GF-D8 (cell line): ENCODE results near the gene HSPE1.
"Not testable (repeated sequence)": the region's sequence is repeated elsewhere in the genome, so short reads cannot be mapped to it uniquely, and the experiment has no call there.

Experiments used
- DNase-seq: peaks from one replicate; lab custom pipeline; 2025; lab: John Stamatoyannopoulos, UW

The HSPE1 gene

DNA sequence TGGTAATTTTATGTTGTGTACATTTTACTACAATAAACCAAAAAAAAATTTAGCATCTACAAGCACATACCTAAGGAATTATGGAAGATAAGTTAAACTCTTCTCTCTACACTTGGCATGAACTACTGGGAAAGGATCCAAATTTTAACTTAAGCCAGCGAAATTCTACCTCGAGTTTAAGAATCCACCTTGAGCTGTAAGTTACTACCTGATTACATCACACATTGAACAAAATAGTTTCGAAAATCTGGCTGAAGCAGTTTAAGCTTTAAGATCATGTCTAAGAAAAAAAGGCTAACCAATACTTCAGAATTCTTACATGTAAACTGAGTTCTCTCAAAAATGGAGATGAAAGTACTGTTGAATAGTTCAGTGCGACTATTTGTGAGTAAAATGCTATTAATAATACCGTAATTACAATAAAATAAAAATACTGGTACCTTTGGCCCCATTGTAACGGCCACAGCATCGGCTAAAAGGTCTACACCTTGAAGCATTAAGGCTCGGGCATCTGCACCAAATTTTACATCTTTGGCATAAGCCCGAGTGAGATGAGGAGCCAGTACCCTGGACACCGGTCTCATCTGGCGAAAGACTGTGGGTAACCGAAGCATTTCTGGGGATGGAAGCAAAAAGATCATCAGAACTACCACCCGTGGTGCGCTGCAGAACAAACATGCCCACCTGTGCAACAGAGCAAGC, 1.8 kb upstream of the HSPE1 start:
- DNase-seq: no peak

DNA sequence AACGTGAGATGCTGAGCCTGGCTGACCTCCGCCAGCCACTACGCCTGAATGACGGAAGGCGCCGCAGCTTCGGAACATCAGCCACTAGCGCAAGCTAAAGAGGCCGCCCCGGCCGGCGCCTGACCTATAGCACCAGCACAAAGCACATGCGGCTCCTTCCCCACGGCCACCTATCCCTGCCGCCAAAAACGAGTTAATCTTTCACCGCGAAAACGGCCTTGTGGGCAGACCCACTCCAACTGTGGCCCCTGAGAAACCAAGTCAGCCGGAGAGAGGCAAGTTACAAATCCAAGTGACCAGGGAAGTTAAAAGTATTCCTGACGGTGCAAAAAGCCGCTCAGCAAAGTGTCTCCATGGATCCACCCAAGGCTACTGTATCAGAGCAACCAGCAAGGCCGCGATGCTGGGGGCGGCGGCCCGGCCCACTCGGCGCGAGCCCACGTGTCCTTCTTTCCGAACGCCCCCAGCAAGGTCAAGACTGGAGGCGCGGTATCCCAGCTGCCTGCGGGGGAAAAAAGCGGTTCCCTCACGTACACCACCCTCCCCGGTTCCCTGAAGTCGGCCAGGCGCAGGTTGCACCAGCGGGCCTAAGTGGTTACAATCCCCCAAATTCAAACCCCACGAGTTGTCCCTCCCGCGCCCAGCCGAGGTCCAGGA, 1.1 kb upstream of the HSPE1 start:
- DNase-seq: no peak

DNA sequence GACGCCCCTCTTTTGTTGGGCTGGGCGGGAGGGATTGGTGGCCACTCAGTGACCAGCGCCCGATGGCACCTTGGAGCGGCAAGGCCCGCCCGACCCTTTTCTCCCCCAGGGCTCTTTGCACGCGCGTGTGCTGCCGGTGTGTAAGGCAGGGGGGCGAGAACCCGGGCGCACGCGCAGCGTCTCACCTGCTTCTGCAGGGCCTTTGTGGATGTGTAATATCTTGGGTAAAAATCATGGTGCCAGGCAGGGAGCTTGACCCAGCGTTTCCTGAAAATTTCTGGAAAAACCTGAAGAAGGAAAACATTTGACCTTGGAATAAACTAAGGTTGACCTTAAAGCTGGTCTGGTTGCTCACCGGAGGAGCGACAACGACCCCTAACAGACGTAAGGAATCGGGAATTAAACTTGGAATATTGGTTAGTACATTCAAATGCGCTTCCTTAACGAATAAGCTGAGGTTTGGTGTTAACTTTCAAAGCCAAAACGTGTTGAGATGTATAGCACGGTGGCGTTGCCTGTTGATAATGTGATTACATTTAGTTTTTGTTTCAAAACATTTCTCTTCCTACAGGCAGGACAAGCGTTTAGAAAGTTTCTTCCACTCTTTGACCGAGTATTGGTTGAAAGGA, 438 bp downstream of the HSPE1 start:
- no peak for DNase-seq

DNA sequence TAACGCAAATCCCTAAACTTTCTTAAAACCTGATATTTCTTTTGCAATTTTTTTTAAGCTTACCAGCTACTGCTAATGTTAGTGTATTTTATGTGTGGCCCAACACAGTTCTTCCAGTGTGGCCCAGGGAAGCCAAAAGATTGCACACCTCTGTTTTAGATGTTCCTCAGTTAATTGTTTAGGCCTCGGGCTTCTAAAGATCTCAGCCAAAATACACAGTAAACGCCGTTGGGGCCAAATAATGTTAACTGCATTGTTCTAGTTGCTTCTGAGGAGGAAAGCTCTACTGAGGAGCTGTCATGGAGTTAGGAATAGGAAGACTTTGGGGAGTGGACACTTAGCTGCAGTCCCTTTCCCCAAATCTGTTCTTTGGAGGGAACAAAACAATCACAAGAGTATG, 2.0 kb downstream of the HSPE1 start:
- no peak for DNase-seq

DNA sequence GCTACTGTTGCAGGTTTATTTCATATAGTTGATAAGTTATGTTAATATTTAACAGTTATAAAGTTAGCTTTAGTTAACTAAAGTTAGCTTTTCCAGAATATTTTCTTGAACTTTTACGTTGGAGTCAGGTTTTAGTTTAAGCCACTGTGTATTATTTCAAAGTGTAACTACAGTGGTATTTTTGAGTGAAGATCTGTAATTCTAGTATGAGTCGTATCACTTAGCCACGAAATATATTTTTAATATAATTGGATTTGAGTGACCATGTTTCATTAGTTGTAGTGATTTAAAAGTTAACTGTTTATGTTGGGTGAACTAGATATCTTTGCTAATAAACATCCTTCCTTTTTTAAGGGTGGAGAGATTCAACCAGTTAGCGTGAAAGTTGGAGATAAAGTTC, 2.5 kb downstream of the HSPE1 start:
- no peak for DNase-seq

DNA sequence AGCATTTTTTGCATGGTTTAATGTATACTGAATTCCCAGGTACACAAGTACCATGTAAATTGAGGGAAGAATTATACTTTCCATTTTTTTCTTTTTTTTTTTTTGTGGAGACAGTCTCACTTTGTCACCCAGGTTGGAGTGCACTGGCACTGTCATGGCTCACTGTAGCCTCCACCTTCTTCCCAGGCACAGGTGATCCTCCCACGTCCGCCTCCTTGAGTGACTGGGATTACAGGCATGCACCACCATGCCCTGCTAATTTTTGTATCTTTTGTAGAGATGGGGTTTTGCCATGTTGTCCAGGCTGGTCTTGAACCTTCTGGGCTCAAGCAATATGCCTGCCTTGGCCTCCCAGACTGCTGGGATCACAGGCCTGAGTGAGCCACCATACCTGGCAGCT, 3.8 kb downstream of the HSPE1 start:
- DNase-seq: no peak

DNA sequence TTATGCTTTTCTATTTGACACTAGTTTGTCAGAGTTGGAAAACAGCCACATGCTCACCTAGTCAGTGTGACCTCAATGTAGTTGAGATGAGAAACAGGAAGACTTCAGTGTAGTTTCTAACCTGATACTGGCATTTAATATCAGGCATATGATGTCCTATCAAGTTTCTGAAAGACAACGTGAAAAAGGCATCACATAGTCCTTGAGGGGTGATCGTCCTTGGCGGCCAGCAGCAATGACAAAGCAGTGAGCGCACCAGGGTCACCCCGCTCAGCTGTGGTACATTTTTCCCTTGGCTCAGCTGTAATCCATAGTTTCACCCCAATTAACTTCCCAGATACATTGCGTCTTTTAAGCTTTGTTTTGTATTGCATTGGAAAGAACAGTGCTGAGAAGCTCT, 4.3 kb downstream of the HSPE1 start:
- no peak for DNase-seq

DNA sequence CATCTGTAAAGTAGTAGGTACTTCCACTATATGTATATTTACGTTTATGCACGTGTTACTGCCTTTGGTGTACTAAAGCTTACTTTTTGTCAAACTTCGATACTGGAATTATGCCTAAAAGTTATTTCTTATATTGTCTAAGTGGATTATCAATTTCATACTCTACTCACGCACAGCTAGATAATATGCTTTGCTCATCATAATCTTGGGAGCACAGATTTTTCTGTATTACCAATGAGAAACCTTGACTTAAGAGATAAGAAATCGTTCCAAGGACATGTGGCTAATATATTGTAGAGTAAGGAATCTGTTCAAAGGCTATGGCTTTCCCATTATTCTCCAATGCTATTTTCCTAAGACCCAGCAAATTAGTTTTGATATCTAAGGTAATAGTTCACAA, 6.5 kb downstream of the HSPE1 start:
- DNase-seq: no peak

DNA sequence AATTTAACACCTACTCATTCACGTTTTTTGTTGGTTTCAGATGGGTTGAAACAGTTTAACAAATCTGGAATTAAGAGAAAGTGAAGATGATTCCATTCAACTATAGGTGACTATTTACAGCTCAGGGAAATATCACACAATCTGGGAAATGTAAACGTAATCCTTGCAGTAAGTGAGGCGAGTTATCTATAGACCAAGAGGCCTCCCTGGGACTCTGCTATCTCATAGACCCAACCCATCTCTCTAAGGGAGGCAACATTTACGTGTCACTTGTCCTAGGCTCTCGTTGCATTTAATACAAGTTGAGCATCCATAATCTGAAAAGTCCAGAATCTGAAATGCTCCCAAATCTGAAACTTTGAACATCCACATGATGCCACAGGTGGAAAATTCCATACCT, 13.7 kb downstream of the HSPE1 start:
- DNase-seq: no peak

DNA sequence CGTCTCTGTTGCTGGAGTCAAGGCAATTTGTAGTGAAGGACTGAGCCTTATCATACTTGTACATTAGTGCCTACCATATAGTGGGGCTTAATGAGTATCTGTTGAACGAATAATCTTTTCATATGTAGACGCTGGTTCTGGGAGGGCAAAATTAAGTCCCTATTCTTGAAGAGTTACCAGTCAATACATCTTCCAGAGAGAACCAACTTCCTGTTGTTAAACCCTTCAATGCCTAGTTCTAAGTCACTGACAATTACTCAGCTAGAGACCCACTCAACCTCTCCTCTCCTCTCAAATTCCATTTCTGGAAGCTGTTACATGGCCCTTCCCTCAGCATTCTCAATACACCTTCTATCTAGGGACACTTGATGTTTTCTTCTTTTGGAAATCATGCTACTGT, 14.6 kb downstream of the HSPE1 start:
- peak; percentile 43 for DNase-seq

DNA sequence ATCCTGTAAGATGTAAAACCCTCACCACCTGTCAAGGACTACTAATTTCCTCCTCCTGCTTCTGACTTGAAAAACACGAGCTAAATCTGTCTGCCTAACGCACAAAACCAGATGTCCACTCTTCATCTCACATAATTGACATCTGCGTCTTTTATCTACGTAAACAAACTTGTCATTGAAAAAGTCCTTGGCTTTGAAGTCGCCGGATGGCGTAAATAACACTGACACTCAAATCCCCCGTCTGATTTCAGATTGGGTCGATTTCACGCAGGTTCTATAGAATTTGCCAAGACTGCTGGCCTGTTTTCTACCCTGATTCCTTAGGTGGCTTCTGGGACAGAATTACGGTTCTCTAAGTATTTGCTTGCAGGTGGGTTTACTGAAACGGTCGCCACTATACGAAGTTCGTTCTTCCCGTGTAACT, 15.1 kb downstream of the HSPE1 start:
- DNase-seq: no peak

DNA sequence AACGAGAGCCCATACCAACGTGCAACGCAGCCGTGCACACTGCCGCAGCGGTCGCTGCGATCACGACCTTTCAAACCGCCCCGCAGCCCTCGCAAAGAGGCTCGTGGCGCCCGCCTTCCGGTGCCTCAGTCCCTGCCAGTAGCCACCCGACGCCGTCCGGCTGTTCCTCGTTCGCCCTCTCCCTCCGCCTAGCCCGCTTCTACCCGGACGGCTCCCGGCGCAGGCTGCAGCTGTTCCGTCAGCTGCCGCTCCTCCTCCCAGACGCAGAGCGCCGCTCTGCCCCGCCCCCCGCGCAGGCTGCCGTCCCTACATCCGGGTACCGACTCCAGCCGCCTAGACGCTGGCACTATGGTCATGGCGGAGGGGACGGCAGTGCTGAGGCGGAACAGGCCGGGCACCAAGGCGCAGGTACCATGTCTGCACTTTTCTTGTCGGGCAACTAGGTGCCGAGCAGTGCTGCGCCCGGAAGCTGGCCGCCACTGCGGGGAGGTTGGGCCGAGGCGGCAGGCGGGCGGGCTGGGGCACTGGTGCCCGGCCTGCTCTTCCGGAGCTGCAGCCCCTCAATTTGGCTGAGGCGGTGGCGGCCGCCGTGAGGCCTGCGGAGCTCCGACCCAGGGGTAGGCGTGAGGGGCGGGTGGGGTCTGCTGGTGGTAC, 15.7 kb downstream of the HSPE1 start, which contains the start of gene MOB4:
Gene MOB4, plus strand, starts transcription at position 328 of the 654 bp plus-strand sequence. Its CDS starts 21 bp downstream, at position 349.
- DNase-seq: peak; percentile 93

DNA sequence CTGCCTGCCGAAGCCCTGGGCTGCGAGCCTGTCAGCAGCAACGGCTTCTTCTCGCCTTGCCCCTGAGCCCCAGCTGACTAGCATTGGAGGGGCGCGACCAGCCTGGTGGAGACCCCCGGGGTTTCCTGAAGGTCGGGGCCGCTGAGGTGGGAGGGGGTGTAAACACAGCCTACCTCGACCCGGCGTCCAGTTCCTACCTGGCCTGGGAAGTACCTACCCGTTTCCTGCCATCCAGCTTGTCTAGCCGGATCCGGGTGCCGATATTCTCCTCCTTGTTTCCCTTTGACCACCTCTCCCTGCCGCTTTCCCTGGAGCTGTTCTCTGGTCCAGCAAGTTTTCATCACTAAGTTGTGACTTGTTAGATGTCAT, 16.2 kb downstream of the HSPE1 start:
- DNase-seq: no peak

DNA sequence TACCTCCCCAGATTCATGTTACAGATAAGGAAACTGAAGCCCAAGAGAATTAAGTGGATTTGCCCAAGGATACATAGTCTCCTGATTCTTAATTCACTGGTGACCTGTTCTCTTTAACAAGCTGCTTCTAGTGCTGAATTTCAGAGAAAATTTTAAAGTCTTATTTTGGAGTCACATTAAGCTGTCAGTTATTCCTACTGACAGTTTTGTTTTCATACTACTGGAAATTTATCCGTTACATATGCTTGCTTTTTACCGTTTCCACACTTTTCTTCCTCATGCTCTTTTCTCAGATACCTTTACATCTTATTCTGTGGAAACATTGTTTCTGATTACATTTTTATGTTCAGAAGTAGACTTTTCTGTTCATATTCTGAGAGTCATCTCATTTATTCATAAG, 17.0 kb downstream of the HSPE1 start:
- DNase-seq: no peak

DNA sequence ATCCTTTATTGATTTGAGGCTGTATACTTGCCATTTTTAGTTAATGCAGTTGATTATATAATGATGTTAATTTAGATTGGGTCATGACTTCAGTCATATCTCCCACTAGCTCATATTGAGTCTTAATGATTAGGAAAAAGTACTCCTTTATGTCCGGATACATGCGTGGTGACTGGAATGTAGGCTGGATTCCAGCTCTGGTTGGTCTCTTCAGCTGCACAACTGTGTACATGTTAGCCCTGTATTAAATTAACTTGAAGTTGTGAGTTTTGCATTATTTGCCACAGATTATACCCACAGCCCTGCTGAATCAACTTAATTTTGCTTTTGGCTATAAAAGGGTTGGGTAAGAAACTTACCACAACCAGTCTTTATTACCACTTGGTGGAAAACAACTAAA, 38.2 kb downstream of the HSPE1 start:
- DNase-seq: no peak

DNA sequence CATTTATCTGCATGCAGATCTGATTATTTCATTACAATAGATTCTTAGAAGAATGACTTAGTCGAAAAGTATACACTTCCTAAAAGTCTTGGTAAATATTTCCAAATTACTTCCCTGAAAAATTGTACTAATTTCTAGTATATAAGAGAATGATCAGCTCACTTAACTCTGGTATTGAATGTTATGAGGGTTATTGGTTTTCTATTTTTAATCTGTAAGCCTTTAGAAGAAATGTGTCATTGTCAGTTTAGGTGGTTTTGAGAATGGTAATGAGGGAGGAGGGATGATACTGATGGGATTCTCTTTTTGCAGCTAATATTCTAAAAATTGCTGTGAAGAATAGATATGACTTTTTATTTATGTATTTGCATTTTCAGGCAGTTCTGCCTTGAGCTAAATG, 39.6 kb downstream of the HSPE1 start:
- DNase-seq: no peak

DNA sequence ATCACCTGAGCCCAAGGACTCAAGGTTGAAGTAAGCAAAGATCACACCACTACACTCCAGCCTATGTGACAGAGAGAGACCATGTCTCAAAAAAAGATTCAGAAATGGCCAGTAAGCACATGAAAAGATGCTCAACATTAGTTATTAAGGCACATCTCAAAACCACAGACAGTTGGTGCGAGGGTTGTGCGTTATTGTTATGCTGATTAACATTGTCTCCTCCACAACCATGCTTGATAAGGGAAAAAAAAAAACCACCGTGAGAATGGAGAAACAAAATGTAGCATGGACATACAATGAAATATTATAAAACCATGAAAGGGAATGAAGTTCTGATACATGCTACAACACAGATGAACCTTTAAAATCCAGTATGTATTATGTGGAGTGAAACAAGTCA, 43.0 kb downstream of the HSPE1 start:
- no peak for DNase-seq

DNA sequence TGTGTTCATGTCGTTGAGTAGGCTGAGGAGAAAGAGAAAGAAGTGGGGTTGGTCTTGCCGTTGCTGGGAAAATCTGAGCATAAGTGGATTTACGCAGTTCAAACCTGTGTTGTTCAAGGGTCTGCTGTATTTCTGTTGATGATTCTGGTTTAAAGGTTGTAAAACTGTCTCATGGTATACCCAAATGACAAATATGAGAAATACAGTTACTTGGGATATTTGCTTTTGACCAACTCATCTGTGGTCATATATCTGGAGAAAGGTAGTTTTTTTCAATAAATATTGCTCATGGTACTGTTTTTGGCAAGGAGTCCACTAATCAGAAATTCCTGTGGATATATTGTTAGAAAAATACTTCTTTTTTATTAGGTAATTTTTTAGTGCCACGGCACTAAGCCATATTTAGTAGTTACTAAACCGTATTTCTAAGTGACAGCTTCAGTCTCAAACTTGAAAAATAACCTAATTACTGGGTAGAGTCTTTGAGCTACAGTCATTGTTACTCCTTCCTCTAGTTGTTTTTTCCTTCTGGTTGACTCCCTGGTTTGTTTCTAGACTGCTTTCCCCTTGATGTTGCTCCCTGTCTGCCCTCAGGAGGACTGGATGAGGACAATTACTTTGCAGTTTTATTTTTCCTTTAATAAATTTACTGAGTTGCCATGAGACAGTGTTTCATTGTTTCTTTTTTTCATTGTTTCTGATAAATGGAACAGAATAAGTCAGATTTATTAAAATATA, 47.2 kb downstream of the HSPE1 start:
- DNase-seq: no peak

DNA sequence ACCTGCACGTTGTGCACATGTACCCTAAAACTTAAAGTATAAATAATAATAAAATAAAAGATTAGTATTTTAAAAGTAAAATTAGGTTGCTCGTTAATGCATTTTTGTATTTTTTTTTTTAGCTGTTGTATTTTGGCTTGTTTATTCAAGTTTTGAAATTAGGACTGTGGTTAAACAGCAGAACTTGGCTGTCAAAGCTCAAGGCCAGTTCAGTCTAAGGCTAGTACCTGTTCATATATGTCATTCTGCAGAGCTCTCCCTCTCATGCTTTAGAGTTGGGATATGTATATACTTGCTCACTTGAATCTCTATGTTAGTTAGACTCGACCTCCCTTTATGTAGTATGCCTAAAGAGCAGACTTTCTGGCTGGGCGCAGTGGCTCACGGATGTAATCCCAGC, 48.4 kb downstream of the HSPE1 start:
- DNase-seq: no peak

DNA sequence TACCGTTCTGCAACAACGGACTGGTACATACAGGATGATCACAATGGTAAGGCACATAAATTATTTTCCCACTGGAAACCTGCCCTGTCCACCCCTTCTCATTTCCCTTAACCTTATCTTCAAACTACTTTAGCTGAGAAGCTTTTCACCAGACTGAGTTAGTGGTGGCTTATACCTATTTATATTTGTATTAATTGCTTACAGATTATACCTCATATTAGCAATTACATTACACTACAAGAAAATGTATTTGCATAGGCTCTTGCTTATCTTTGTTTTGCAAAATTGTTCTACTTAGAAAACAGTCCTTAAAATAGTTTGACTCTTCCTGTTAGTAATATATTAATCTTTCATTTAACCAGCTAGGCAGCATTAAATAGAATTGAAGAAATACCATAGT, 51.1 kb downstream of the HSPE1 start:
- not testable (repeated sequence) for DNase-seq
